ENCODE measurements around the gene C16orf90. TPM values are rescaled to one million over a fixed set of nuclear protein-coding genes. Genes with fewer than 3 reads are reported as not detected.

Gene C16orf90
- total RNA-seq, 2 donors from 2014 or later = not detected

- no peaks in the 10 kb centered on the region for H3K27me3 Mint-ChIP-seq (ENCODE audit: insufficient read depth)
- H3K4me1 Mint-ChIP-seq = no peaks in the 10 kb centered on the region
- H3K27me3 ChIP-seq (ENCODE audit: control insufficient read depth, insufficient read depth, low read length, poor library complexity, severe bottlenecking) = no peaks in the 10 kb centered on the region
- no peak overlapping the region for H3K27ac Mint-ChIP-seq
- H3K9me3 Mint-ChIP-seq = no peaks in the 10 kb centered on the region
- H3K9me3 ChIP-seq (ENCODE audit: control insufficient read depth, low read length) = no peaks in the 10 kb centered on the region
- no peak overlapping the region for H3K4me3 Mint-ChIP-seq
- peak; percentile 17 for DNase-seq
- no peak overlapping the region for H3K27ac ChIP-seq (ENCODE audit: low read depth, low read length)
- no peaks in the 10 kb centered on the region for H3K4me1 ChIP-seq (ENCODE audit: control insufficient read depth, insufficient read depth, low read length)
- TF ChIP-seq CTCF (conservative IDR thresholded peaks at IDR 0.05) = no peak
- no peak overlapping the region for H3K4me3 ChIP-seq (ENCODE audit: low read length)
- peaks cover 76% of the 10 kb centered on the region for H3K36me3 Mint-ChIP-seq (ENCODE audit: low read depth)
- no peak overlapping the region for H3K9ac ChIP-seq (ENCODE audit: extremely low read depth, low read length, poor library complexity, severe bottlenecking)
- H3K36me3 ChIP-seq (ENCODE audit: control insufficient read depth, insufficient read depth, low read length) = peaks cover 79% of the 10 kb centered on the region
- WGBS, 2 experiments (ENCODE audit: insufficient coverage in 1 of 2, insufficient read length in 1 of 2) = 89 to 95% methylated on average over 10 to 13 of the region's 13 CpGs
These were observed 14.2 kb upstream of the C16orf90 start for GRCh38 chr16:3509470-3509928.

GRCh38 chr16:3508736-3509135, 13.4 kb upstream of the C16orf90 start:
- Histone ChIP-seq H3K27me3 (ENCODE audit: control insufficient read depth, insufficient read depth, low read length, poor library complexity, severe bottlenecking) (no peaks in the 10 kb centered on the region), H3K27ac (ENCODE audit: low read depth, low read length) (no peak overlapping the region), H3K4me3 (ENCODE audit: low read length) (no peak overlapping the region), H3K9ac (ENCODE audit: extremely low read depth, low read length, poor library complexity, severe bottlenecking) (no peak overlapping the region), H3K36me3 (ENCODE audit: control insufficient read depth, insufficient read depth, low read length) (peaks cover 71% of the 10 kb centered on the region), H3K9me3 (ENCODE audit: control insufficient read depth, low read length) (no peaks in the 10 kb centered on the region), H3K4me1 (ENCODE audit: control insufficient read depth, insufficient read depth, low read length) (no peaks in the 10 kb centered on the region)
- no peak for TF ChIP-seq CTCF (conservative IDR thresholded peaks at IDR 0.05)
- Mint-ChIP-seq H3K9me3 (no peaks in the 10 kb centered on the region), H3K27me3 (ENCODE audit: insufficient read depth) (no peaks in the 10 kb centered on the region), H3K4me3 (no peak overlapping the region), H3K4me1 (no peaks in the 10 kb centered on the region), H3K36me3 (ENCODE audit: low read depth) (peaks cover 70% of the 10 kb centered on the region), H3K27ac (no peak overlapping the region)
- no peak for DNase-seq
- 90 to 91% methylated on average over 6 to 7 of the region's 7 CpGs for WGBS, 2 experiments (ENCODE audit: insufficient coverage in 1 of 2, insufficient read length in 1 of 2)

- H3K36me3 ChIP-seq (ENCODE audit: control insufficient read depth, insufficient read depth, low read length) = peaks cover 31% of the 10 kb centered on the region
- no peak overlapping the region for H3K4me3 ChIP-seq (ENCODE audit: low read length)
- H3K9me3 Mint-ChIP-seq = no peaks in the 10 kb centered on the region
- no peak overlapping the region for H3K4me3 Mint-ChIP-seq
- no peaks in the 10 kb centered on the region for H3K27me3 ChIP-seq (ENCODE audit: control insufficient read depth, insufficient read depth, low read length, poor library complexity, severe bottlenecking)
- H3K4me1 Mint-ChIP-seq = peaks cover 7% of the 10 kb centered on the region
- no peaks in the 10 kb centered on the region for H3K9me3 ChIP-seq (ENCODE audit: control insufficient read depth, low read length)
- H3K36me3 Mint-ChIP-seq (ENCODE audit: low read depth) = peaks cover 27% of the 10 kb centered on the region
- no peak for TF ChIP-seq CTCF (conservative IDR thresholded peaks at IDR 0.05)
- H3K9ac ChIP-seq (ENCODE audit: extremely low read depth, low read length, poor library complexity, severe bottlenecking) = no peak overlapping the region
- WGBS, 2 experiments (ENCODE audit: insufficient coverage in 1 of 2, insufficient read length in 1 of 2) = 95 to 97% methylated on average over 6 of the region's 6 CpGs
- no peak for DNase-seq
- no peak overlapping the region for H3K27ac ChIP-seq (ENCODE audit: low read depth, low read length)
- no peak overlapping the region for H3K27ac Mint-ChIP-seq
- H3K27me3 Mint-ChIP-seq (ENCODE audit: insufficient read depth) = peaks cover 3% of the 10 kb centered on the region
- no peaks in the 10 kb centered on the region for H3K4me1 ChIP-seq (ENCODE audit: control insufficient read depth, insufficient read depth, low read length)
These were observed 8.2 kb upstream of the C16orf90 start for GRCh38 chr16:3503523-3503922.
